ENCODE data around the gene TBC1D24. TPM values are rescaled to one million over a fixed set of nuclear protein-coding genes. Genes with fewer than 3 reads are reported as not detected.

TBC1D24 gene
- total and polyA plus RNA-seq, 2 donors (not counting 1 experiment from before 2014, with no cell fraction given), result 6.3 to 10.9 TPM

- peak within 1 kb of the TSS; percentile 83 for H2AFZ ChIP-seq (ENCODE audit: low read length)
- peaks cover 3% of the 10 kb centered on the region for H3K4me1 ChIP-seq (ENCODE audit: control insufficient read depth, extremely low read depth, insufficient read depth, low read length)
- no peaks in the 10 kb centered on the region for H3K79me2 ChIP-seq (ENCODE audit: control insufficient read depth, insufficient read depth, low read length)
- no peaks in the 10 kb centered on the region for H3K9me3 ChIP-seq (ENCODE audit: control insufficient read depth, insufficient read depth, low read depth, low read length)
- H3K27me3 ChIP-seq (ENCODE audit: control insufficient read depth, insufficient read depth, low read length), result no peaks in the 10 kb centered on the region
- peak; percentile 87 to 92 for DNase-seq (ENCODE audit: low read depth in 2 of 2)
- TF ChIP-seq CTCF (conservative IDR thresholded peaks at IDR 0.05 in 1 of 2, IDR thresholded peaks at IDR 0.05 in 1 of 2; ENCODE audit: low read depth in 1 of 2, low read length in 2 of 2), result no peak
- no peak for TF ChIP-seq EZH2 (IDR thresholded peaks at IDR 0.05; ENCODE audit: low read length, missing control alignments)
- H3K27ac ChIP-seq (ENCODE audit: insufficient read depth, low read length), result peak within 1 kb of the TSS; percentile 61
- H4K20me1 ChIP-seq (ENCODE audit: control insufficient read depth, extremely low read depth, insufficient read depth, low read length), result no peaks in the 10 kb centered on the region
- peaks cover 14% of the 10 kb centered on the region for H3K36me3 ChIP-seq (ENCODE audit: control insufficient read depth, insufficient read depth, low read length)
- peak within 1 kb of the TSS; percentile 59 for H3K9ac ChIP-seq (ENCODE audit: insufficient read depth, low read length)
- peak within 1 kb of the TSS; percentile 55 to 72 (median 69) for H3K4me3 ChIP-seq (replicated peaks in 1 of 4; ENCODE audit: control extremely low read depth in 1 of 4, insufficient read depth in 1 of 4, low read depth in 3 of 4, low read length in 4 of 4)
- H3K4me2 ChIP-seq (ENCODE audit: extremely low read depth, insufficient read depth, low read length), result peak within 1 kb of the TSS; percentile 98
Observed at GRCh38 chr16:2459647-2460390, 15.1 kb upstream of the TBC1D24 start, which contains the start of gene TEDC2. TSS of gene TEDC2 (plus strand) at chr16:2460109. CDS start at chr16:2460145, 36 bp downstream.

GRCh38 chr16:2460391-2460713 is 14.6 kb upstream of the TBC1D24 start:
- H3K27me3 ChIP-seq (ENCODE audit: control insufficient read depth, insufficient read depth, low read length), result no peaks in the 10 kb centered on the region
- H4K20me1 ChIP-seq (ENCODE audit: control insufficient read depth, extremely low read depth, insufficient read depth, low read length), result no peaks in the 10 kb centered on the region
- H2AFZ ChIP-seq (ENCODE audit: low read length), result peak overlapping the region; percentile 23
- no peak for DNase-seq (ENCODE audit: low read depth in 2 of 2)
- H3K4me3 ChIP-seq (replicated peaks in 1 of 4; ENCODE audit: control extremely low read depth in 1 of 4, insufficient read depth in 1 of 4, low read depth in 3 of 4, low read length in 4 of 4), result peak overlapping the region; percentile 40 to 70 (median 49)
- no peak overlapping the region for H3K27ac ChIP-seq (ENCODE audit: insufficient read depth, low read length)
- peak overlapping the region; percentile 82 for H3K4me2 ChIP-seq (ENCODE audit: extremely low read depth, insufficient read depth, low read length)
- H3K4me1 ChIP-seq (ENCODE audit: control insufficient read depth, extremely low read depth, insufficient read depth, low read length), result peaks cover 3% of the 10 kb centered on the region
- H3K36me3 ChIP-seq (ENCODE audit: control insufficient read depth, insufficient read depth, low read length), result peaks cover 14% of the 10 kb centered on the region
- peak overlapping the region; percentile 58 for H3K9ac ChIP-seq (ENCODE audit: insufficient read depth, low read length)
- TF ChIP-seq EZH2 (IDR thresholded peaks at IDR 0.05; ENCODE audit: low read length, missing control alignments), result no peak
- TF ChIP-seq CTCF (conservative IDR thresholded peaks at IDR 0.05 in 1 of 2, IDR thresholded peaks at IDR 0.05 in 1 of 2; ENCODE audit: low read depth in 1 of 2, low read length in 2 of 2), result no peak
- H3K79me2 ChIP-seq (ENCODE audit: control insufficient read depth, insufficient read depth, low read length), result no peaks in the 10 kb centered on the region
- H3K9me3 ChIP-seq (ENCODE audit: control insufficient read depth, insufficient read depth, low read depth, low read length), result no peaks in the 10 kb centered on the region

- Histone ChIP-seq H3K27ac (ENCODE audit: insufficient read depth, low read length) (no peak overlapping the region), H3K9me3 (ENCODE audit: control insufficient read depth, insufficient read depth, low read depth, low read length) (no peaks in the 10 kb centered on the region), H3K4me1 (ENCODE audit: control insufficient read depth, extremely low read depth, insufficient read depth, low read length) (peaks cover 3% of the 10 kb centered on the region), H3K4me2 (ENCODE audit: extremely low read depth, insufficient read depth, low read length) (peak overlapping the region; percentile 82), H3K79me2 (ENCODE audit: control insufficient read depth, insufficient read depth, low read length) (no peaks in the 10 kb centered on the region), H3K27me3 (ENCODE audit: control insufficient read depth, insufficient read depth, low read length) (no peaks in the 10 kb centered on the region), H3K4me3 (replicated peaks in 1 of 4; ENCODE audit: control extremely low read depth in 1 of 4, insufficient read depth in 1 of 4, low read depth in 3 of 4, low read length in 4 of 4) (peak overlapping the region in 3 of 4 experiments; percentile 40 to 70 (median 43)), H2AFZ (ENCODE audit: low read length) (no peak overlapping the region), H3K9ac (ENCODE audit: insufficient read depth, low read length) (no peak overlapping the region), H3K36me3 (ENCODE audit: control insufficient read depth, insufficient read depth, low read length) (peaks cover 12% of the 10 kb centered on the region), H4K20me1 (ENCODE audit: control insufficient read depth, extremely low read depth, insufficient read depth, low read length) (no peaks in the 10 kb centered on the region)
- no peak for DNase-seq (ENCODE audit: low read depth in 2 of 2)
- TF ChIP-seq CTCF (conservative IDR thresholded peaks at IDR 0.05 in 1 of 2, IDR thresholded peaks at IDR 0.05 in 1 of 2; ENCODE audit: low read depth in 1 of 2, low read length in 2 of 2), result no peak
- TF ChIP-seq EZH2 (IDR thresholded peaks at IDR 0.05; ENCODE audit: low read length, missing control alignments), result no peak
Observed at GRCh38 chr16:2460916-2461315, 14.0 kb upstream of the TBC1D24 start.
